Progenitor cell of endocrine pancreas (in vitro differentiated cells): Measurements from ENCODE around the gene ADD3. TPM values are rescaled to one million over a fixed set of nuclear protein-coding genes. Genes with fewer than 3 reads are reported as not detected.

ENCODE experiments used
- DNase-seq: peaks from one replicate; pipeline ENCODE4 v3.0.0; 2021; ENCODE audit warnings: low spot score; ENCODE audit not compliant: unreplicated experiment
- H3K27ac Mint-ChIP-seq: 2 replicates; pipeline ENCODE4 v1.8.0; 2021; ENCODE audit warnings: mild to moderate bottlenecking, moderate library complexity, mixed read lengths
- H3K27me3 Mint-ChIP-seq: 2 replicates; pipeline ENCODE4 v1.8.0; 2021; ENCODE audit warnings: mixed read lengths
- H3K36me3 Mint-ChIP-seq: 2 replicates; pipeline ENCODE4 v1.8.0; 2022; ENCODE audit warnings: mixed read lengths; ENCODE audit not compliant: insufficient read depth
- H3K4me1 Mint-ChIP-seq: 2 replicates; pipeline ENCODE4 v1.8.0; 2021; ENCODE audit warnings: low read depth, mixed read lengths
- H3K4me3 Mint-ChIP-seq: 2 replicates; pipeline ENCODE4 v1.8.0; 2021; ENCODE audit warnings: low read depth, mild to moderate bottlenecking, moderate library complexity, mixed read lengths
- H3K9me3 Mint-ChIP-seq: 2 replicates; pipeline ENCODE4 v1.8.0; 2021; ENCODE audit warnings: low read depth, mixed read lengths
- CTCF ChIP-seq: fragments of 200-600 bp; sonication (generic); IDR thresholded peaks from one replicate; pipeline ENCODE4 v1.5.0; 2021; ENCODE audit warnings: antibody characterized with exemption, mild to moderate bottlenecking; ENCODE audit not compliant: unreplicated experiment
- total RNA-seq: library from RNA; stranded (reverse); gene quantifications from 2 replicates; pipeline ENCODE4 v1.2.1, GENCODE V29; 2021

ADD3 gene
- total RNA-seq, 1 donor from 2014 or later, result 111 TPM

- Mint-ChIP-seq H3K27me3 (no peaks in the 10 kb centered on the region), H3K36me3 (no peaks in the 10 kb centered on the region), H3K27ac (no peak overlapping the region), H3K4me1 (peaks cover 5% of the 10 kb centered on the region), H3K9me3 (no peaks in the 10 kb centered on the region), H3K4me3 (no peak overlapping the region)
- no peak for TF ChIP-seq CTCF
- DNase-seq, result no peak
Measured at GRCh38 chr10:110179220-110179619, 171.4 kb downstream of the ADD3 start.

- Mint-ChIP-seq H3K36me3 (no peaks in the 10 kb centered on the region), H3K4me1 (peaks cover 5% of the 10 kb centered on the region), H3K27ac (no peak overlapping the region), H3K4me3 (no peak overlapping the region), H3K9me3 (no peaks in the 10 kb centered on the region), H3K27me3 (no peaks in the 10 kb centered on the region)
- no peak for DNase-seq
- TF ChIP-seq CTCF, result no peak
Measured at GRCh38 chr10:110181451-110181850, 173.7 kb downstream of the ADD3 start.

- H3K27ac Mint-ChIP-seq, result no peak overlapping the region
- no peak overlapping the region for H3K4me3 Mint-ChIP-seq
- H3K36me3 Mint-ChIP-seq, result no peaks in the 10 kb centered on the region
- no peaks in the 10 kb centered on the region for H3K9me3 Mint-ChIP-seq
- H3K27me3 Mint-ChIP-seq, result no peaks in the 10 kb centered on the region
- DNase-seq, result no peak
- no peak for TF ChIP-seq CTCF
- peaks cover 5% of the 10 kb centered on the region for H3K4me1 Mint-ChIP-seq
Measured at GRCh38 chr10:110181911-110182310, 174.1 kb downstream of the ADD3 start.

GRCh38 chr10:110184398-110184797, 176.6 kb downstream of the ADD3 start:
- Mint-ChIP-seq H3K27ac (no peak overlapping the region), H3K36me3 (no peaks in the 10 kb centered on the region), H3K4me1 (peaks cover 4% of the 10 kb centered on the region), H3K27me3 (no peaks in the 10 kb centered on the region), H3K4me3 (no peak overlapping the region), H3K9me3 (peaks cover 6% of the 10 kb centered on the region)
- DNase-seq, result no peak
- TF ChIP-seq CTCF, result no peak

Other genes with a start within 250 kb of the ADD3 start
- 40.0 and 66.8 TPM in 2 replicates for gene XPNPEP1, start 84.5 kb upstream of the ADD3 start, total RNA-seq
- gene MXI1, start 199.6 kb downstream of the ADD3 start, total RNA-seq, result 27.6 and 30.6 TPM in 2 replicates